ENCODE data around the gene PMS2. TPM values are rescaled to one million over a fixed set of nuclear protein-coding genes. Genes with fewer than 3 reads are reported as not detected.
A peak's percentile ranks its signal among the peaks of the same experiment; 100 is the strongest.

Gene PMS2
- total RNA-seq, 1 donor from 2014 or later, result 5.6 TPM

GRCh38 chr7:6028563-6028962 is 19.7 kb upstream of the PMS2 start:
- intact Hi-C loops (cut with micrococcal nuclease), result loop anchor here (2.0 kb wide), 1 partner anchor 20 kb away; no protein-coding TSS in a partner anchor

GRCh38 chr7:6027806-6028365 is 19.0 kb upstream of the PMS2 start:
- no peak for DNase-seq
- no peaks in the 10 kb centered on the region for H3K9me3 ChIP-seq (replicated peaks)
- intact Hi-C loops (cut with micrococcal nuclease), result loop anchor here (2.0 kb wide), 1 partner anchor 21 kb away; no protein-coding TSS in a partner anchor
- peaks cover 38% of the 10 kb centered on the region for H3K4me1 ChIP-seq
- H3K36me3 ChIP-seq, result peaks cover 80% of the 10 kb centered on the region
- no peak overlapping the region for H3K4me3 ChIP-seq
- no peaks in the 10 kb centered on the region for H3K27me3 ChIP-seq (ENCODE audit: low read depth)
- TF ChIP-seq, protein P1, sequence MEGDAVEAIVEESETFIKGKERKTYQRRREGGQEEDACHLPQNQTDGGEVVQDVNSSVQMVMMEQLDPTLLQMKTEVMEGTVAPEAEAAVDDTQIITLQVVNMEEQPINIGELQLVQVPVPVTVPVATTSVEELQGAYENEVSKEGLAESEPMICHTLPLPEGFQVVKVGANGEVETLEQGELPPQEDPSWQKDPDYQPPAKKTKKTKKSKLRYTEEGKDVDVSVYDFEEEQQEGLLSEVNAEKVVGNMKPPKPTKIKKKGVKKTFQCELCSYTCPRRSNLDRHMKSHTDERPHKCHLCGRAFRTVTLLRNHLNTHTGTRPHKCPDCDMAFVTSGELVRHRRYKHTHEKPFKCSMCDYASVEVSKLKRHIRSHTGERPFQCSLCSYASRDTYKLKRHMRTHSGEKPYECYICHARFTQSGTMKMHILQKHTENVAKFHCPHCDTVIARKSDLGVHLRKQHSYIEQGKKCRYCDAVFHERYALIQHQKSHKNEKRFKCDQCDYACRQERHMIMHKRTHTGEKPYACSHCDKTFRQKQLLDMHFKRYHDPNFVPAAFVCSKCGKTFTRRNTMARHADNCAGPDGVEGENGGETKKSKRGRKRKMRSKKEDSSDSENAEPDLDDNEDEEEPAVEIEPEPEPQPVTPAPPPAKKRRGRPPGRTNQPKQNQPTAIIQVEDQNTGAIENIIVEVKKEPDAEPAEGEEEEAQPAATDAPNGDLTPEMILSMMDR (IDR thresholded peaks at IDR 0.05; ENCODE audit: borderline replicate concordance), result no peak
- peak overlapping the region; percentile 84 for H3K27ac ChIP-seq (replicated peaks)

More at GRCh38 chr7:6028563-6028962, 19.7 kb upstream of the PMS2 start:
- no peak overlapping the region for H3K4me3 ChIP-seq
- peaks cover 80% of the 10 kb centered on the region for H3K36me3 ChIP-seq
- H3K4me1 ChIP-seq, result peaks cover 38% of the 10 kb centered on the region
- no peaks in the 10 kb centered on the region for H3K9me3 ChIP-seq (replicated peaks)
- no peaks in the 10 kb centered on the region for H3K27me3 ChIP-seq (ENCODE audit: low read depth)
- no peak overlapping the region for H3K27ac ChIP-seq (replicated peaks)
- no peak for DNase-seq
- TF ChIP-seq, protein P1 (IDR thresholded peaks at IDR 0.05; ENCODE audit: borderline replicate concordance), result no peak

DNA sequence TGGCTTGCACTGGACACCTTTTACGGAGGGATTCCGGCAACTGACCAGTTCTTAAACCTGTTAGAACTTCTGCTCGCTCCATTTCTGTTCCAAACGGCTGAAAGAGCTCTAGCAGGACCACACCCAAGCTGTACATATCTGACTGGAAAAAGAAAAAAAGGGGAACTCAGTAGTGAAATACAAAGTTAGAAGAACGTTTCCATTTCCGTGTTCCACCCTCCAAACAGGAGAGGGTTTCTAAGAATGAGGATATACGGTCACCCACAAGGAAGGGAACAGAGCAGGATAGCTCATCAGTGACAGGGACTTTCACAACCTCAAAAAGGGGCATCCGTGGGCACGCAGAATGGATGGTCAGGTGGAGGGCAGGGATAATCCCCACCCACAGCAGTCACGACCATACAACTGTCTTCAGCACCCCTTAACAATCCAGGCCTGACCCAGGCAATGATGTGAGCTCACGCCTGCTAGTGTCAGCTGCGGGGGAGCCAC is 18.0 kb upstream of the PMS2 start:
- TF ChIP-seq, protein P1 (IDR thresholded peaks at IDR 0.05; ENCODE audit: borderline replicate concordance), result no peak
- intact Hi-C loops (cut with micrococcal nuclease), result no loop called here
- DNase-seq, result no peak
- H3K4me3 ChIP-seq, result peak overlapping the region; percentile 56
- H3K36me3 ChIP-seq, result peaks cover 84% of the 10 kb centered on the region
- peak overlapping the region; percentile 84 for H3K27ac ChIP-seq (replicated peaks)
- no peaks in the 10 kb centered on the region for H3K9me3 ChIP-seq (replicated peaks)
- H3K4me1 ChIP-seq, result peaks cover 28% of the 10 kb centered on the region
- no peaks in the 10 kb centered on the region for H3K27me3 ChIP-seq (ENCODE audit: low read depth)

DNA sequence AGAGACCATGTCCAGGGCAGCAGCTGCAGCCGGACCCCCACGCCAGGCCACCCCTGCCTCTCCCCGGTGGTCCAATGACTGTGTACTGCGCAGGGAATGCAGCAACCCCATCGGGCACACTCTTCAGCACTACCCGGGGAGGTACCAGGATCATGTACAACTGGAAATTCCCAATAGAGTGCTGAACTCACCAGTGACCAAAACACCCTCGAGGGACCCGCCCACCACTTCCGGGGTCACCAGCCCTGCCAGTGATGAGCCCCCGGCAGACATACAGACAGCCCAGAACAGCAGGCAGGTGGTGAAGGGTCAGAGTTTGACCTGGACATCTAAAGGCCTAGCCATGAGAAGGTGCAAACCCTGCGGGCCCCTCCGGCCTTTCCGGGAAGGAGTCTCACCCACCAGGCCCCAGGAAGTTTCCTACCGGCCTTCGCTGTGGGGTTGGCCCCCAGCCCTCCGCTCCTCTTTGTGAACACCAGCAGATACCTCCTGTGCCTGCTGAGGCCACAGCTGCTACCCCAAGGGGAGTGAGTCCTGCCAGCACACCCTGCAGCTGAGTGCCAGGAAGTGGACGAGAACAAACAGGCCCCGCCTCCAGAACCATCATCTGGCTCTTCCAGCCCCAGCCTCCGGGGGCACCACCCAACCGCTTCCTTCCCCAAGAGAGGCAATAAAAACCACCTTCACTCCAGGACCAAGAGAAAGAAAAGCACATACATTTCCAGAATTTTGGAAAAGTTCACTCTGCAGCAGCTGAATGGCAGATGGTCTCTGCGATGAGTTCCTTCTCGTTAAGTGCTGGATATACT is 17.4 kb upstream of the PMS2 start:
- H3K27me3 ChIP-seq (ENCODE audit: low read depth), result no peaks in the 10 kb centered on the region
- no peaks in the 10 kb centered on the region for H3K9me3 ChIP-seq (replicated peaks)
- TF ChIP-seq, protein P1 (IDR thresholded peaks at IDR 0.05; ENCODE audit: borderline replicate concordance), result peak; percentile 39
- H3K4me3 ChIP-seq, result peak overlapping the region; percentile 56
- H3K27ac ChIP-seq (replicated peaks), result peak overlapping the region; percentile 84
- peak; percentile 75 for DNase-seq
- H3K36me3 ChIP-seq, result peaks cover 86% of the 10 kb centered on the region
- H3K4me1 ChIP-seq, result peaks cover 21% of the 10 kb centered on the region
- intact Hi-C loops (cut with micrococcal nuclease), result no loop called here

DNA sequence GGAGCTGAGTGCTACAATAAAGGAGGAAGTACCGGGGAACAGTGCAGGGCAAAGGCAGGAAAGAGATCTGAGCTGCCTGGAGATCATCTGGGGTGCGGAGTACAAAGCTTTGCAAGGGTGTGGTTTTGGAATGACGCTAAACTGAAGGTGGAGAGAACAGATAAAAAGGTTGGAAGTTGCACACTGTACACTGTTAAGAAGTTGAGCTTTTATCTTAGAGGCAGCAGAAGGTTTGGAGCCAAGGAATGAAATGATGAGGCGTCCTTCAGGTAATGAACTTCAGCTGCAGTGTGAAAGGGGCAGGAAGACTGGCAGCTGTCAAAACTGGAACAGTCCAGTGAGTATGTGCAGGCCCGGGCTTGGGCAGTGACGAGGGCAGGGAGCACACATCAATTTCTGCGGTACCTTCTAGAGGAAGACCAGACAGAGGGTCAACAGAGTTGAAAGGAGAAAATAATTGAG is 15.2 kb upstream of the PMS2 start:
- TF ChIP-seq, protein P1 (IDR thresholded peaks at IDR 0.05; ENCODE audit: borderline replicate concordance), result no peak
- H3K36me3 ChIP-seq, result peaks cover 99% of the 10 kb centered on the region
- no peaks in the 10 kb centered on the region for H3K9me3 ChIP-seq (replicated peaks)
- DNase-seq, result no peak
- no peaks in the 10 kb centered on the region for H3K27me3 ChIP-seq (ENCODE audit: low read depth)
- no peak overlapping the region for H3K4me3 ChIP-seq
- H3K4me1 ChIP-seq, result peaks cover 21% of the 10 kb centered on the region
- intact Hi-C loops (cut with micrococcal nuclease), result no loop called here
- H3K27ac ChIP-seq (replicated peaks), result no peak overlapping the region
